ENCODE measurements around the gene IL17RC. TPM values are rescaled to one million over a fixed set of nuclear protein-coding genes. Genes with fewer than 3 reads are reported as not detected.
"Not testable (repeated sequence)": the region's sequence is repeated elsewhere in the genome, so short reads cannot be mapped to it uniquely, and the experiment has no call there.

IL17RC gene
- total and polyA plus RNA-seq, 10 donors: 6.6 to 24.6 (median 19.4) TPM

- H3K4me1 ChIP-seq: peaks cover 6 to 47% (median 27%) of the 10 kb centered on the region in 6 donors
- H3K9me3 ChIP-seq: no peaks in the 10 kb centered on the region
- H3K4me3 ChIP-seq: no peak overlapping the region
- H3K27ac ChIP-seq: peak overlapping the region in 1 of 8 donors; percentile 96
- intact Hi-C loops (cut with DNase I; ENCODE audit: low total_unique reads): no loop called here
- peaks cover 0 to 23% (median 13%) of the 10 kb centered on the region in 6 donors for H3K36me3 ChIP-seq
- DNase-seq: no peak
- H3K27me3 ChIP-seq (replicated peaks in 1 of 7): no peaks in the 10 kb centered on the region
- no peak for TF ChIP-seq CTCF (IDR thresholded peaks at IDR 0.05 in 8 of 11, conservative IDR thresholded peaks at IDR 0.05 in 3 of 11)
- WGBS, 5 donors: 78 to 87% (median 81%) methylated on average over 5 of the region's 5 CpGs
These were observed 27.5 kb upstream of the IL17RC start for GRCh38 chr3:9889405-9889804.

- 0 to 2% (median 1%) methylated on average over 32 to 62 of the region's 62 CpGs for WGBS, 5 donors
- peak in 2 of 3 donors; percentile 17 to 71 for TF ChIP-seq POLR2A (IDR thresholded peaks at IDR 0.05)
- TF ChIP-seq CTCF (IDR thresholded peaks at IDR 0.05 in 8 of 11, conservative IDR thresholded peaks at IDR 0.05 in 3 of 11): peak in 5 of 11 experiments; percentile 10 to 35 (median 25)
- peak; percentile 97 to 98 (median 97) for TF ChIP-seq POLR2AphosphoS5 (IDR thresholded peaks at IDR 0.05)
- intact Hi-C loops (cut with DNase I; ENCODE audit: low total_unique reads): no loop called here
- Histone ChIP-seq H3K27ac (peak within 1 kb of the TSS; percentile 92 to 100 (median 97)), H3K4me1 (peaks cover 6 to 56% (median 31%) of the 10 kb centered on the region in 6 donors), H3K9me3 (no peaks in the 10 kb centered on the region), H3K27me3 (replicated peaks in 1 of 7) (no peaks in the 10 kb centered on the region), H3K4me3 (peak within 1 kb of the TSS; percentile 60 to 95 (median 82)), H3K36me3 (peaks cover 0 to 28% (median 16%) of the 10 kb centered on the region in 6 donors)
- peak; percentile 96 for DNase-seq
These were observed 26.4 kb upstream of the IL17RC start, which contains the start of gene JAGN1 for GRCh38 chr3:9890249-9891071. Gene JAGN1 (plus strand): TSS chr3:9890610. CDS start chr3:9890723, 113 bp downstream.

GRCh38 chr3:9891072-9891622 is 25.8 kb upstream of the IL17RC start:
- peaks cover 6 to 58% (median 31%) of the 10 kb centered on the region in 6 donors for H3K4me1 ChIP-seq
- TF ChIP-seq POLR2AphosphoS5 (IDR thresholded peaks at IDR 0.05) (no peak), CTCF (IDR thresholded peaks at IDR 0.05 in 8 of 11, conservative IDR thresholded peaks at IDR 0.05 in 3 of 11) (no peak), POLR2A (IDR thresholded peaks at IDR 0.05) (no peak)
- H3K4me3 ChIP-seq: peak overlapping the region; percentile 60 to 95 (median 82)
- intact Hi-C loops (cut with DNase I; ENCODE audit: low total_unique reads): no loop called here
- no peaks in the 10 kb centered on the region for H3K27me3 ChIP-seq (replicated peaks in 1 of 7)
- no peak for DNase-seq
- WGBS, 5 donors: 10 to 12% (median 10%) methylated on average over 12 of the region's 12 CpGs
- H3K9me3 ChIP-seq: no peaks in the 10 kb centered on the region
- H3K27ac ChIP-seq: peak overlapping the region; percentile 92 to 100 (median 97)
- peaks cover 0 to 28% (median 16%) of the 10 kb centered on the region in 6 donors for H3K36me3 ChIP-seq

- Histone ChIP-seq H3K4me3 (no peak overlapping the region), H3K9me3 (no peaks in the 10 kb centered on the region), H3K4me1 (peaks cover 6 to 71% (median 31%) of the 10 kb centered on the region in 6 donors), H3K27ac (peak overlapping the region in 1 of 8 donors; percentile 28), H3K36me3 (peaks cover 0 to 28% (median 16%) of the 10 kb centered on the region in 6 donors), H3K27me3 (replicated peaks in 1 of 7) (no peaks in the 10 kb centered on the region)
- DNase-seq: peak; percentile 6
- WGBS, 5 donors: 66 to 79% (median 68%) methylated on average over 1 of the region's 1 CpG
- TF ChIP-seq CTCF (IDR thresholded peaks at IDR 0.05 in 8 of 11, conservative IDR thresholded peaks at IDR 0.05 in 3 of 11): no peak
- TF ChIP-seq POLR2A (IDR thresholded peaks at IDR 0.05): no peak
- TF ChIP-seq POLR2AphosphoS5 (IDR thresholded peaks at IDR 0.05): no peak
- intact Hi-C loops (cut with DNase I; ENCODE audit: low total_unique reads): no loop called here
These were observed 23.2 kb upstream of the IL17RC start for GRCh38 chr3:9893739-9894138.

GRCh38 chr3:9895715-9896114 is 21.2 kb upstream of the IL17RC start:
- 96 to 99% (median 96%) methylated on average over 3 of the region's 3 CpGs for WGBS, 5 donors
- H3K4me3 ChIP-seq; DNase-seq; H3K27ac ChIP-seq; intact Hi-C loops (cut with DNase I; ENCODE audit: low total_unique reads); H3K27me3 ChIP-seq (replicated peaks in 1 of 7); H3K9me3 ChIP-seq: not testable (repeated sequence)
- peaks cover 0 to 28% (median 16%) of the 10 kb centered on the region in 6 donors for H3K36me3 ChIP-seq
- peaks cover 3 to 60% (median 28%) of the 10 kb centered on the region in 6 donors for H3K4me1 ChIP-seq

- Histone ChIP-seq H3K4me1 (peaks cover 0 to 50% (median 21%) of the 10 kb centered on the region in 6 donors), H3K36me3 (peaks cover 0 to 28% (median 16%) of the 10 kb centered on the region in 6 donors), H3K27ac (peak overlapping the region in 1 of 8 donors; percentile 38)
- H3K4me3 ChIP-seq; H3K27me3 ChIP-seq (replicated peaks in 1 of 7); intact Hi-C loops (cut with DNase I; ENCODE audit: low total_unique reads); H3K9me3 ChIP-seq: not testable (repeated sequence)
- peak; percentile 31 for DNase-seq
- WGBS, 5 donors: 88 to 96% (median 91%) methylated on average over 10 of the region's 10 CpGs
These were observed 20.0 kb upstream of the IL17RC start for GRCh38 chr3:9896755-9897407.
